GOT3 (cell line): ENCODE data around the gene TEDDM1.
"Not testable (repeated sequence)": the region's sequence is repeated elsewhere in the genome, so short reads cannot be mapped to it uniquely, and the experiment has no call there.

Experiments
- DNase-seq: peaks from one replicate; lab custom pipeline; 2025; ENCODE audit warnings: mixed read lengths; lab: John Stamatoyannopoulos, UW

Gene TEDDM1, protein sequence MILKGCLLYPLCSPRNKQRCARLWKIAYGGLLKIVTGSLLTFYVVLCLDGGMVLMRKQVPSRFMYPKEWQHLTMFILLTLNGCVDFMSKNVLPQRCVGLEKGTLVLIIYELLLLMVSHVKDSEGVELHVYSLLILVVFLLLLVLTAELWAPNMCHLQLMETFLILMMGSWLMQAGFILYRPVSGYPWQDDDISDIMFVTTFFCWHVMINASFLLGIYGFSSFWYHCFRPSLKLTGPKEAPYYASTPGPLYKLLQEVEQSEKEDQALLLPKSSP

DNA sequence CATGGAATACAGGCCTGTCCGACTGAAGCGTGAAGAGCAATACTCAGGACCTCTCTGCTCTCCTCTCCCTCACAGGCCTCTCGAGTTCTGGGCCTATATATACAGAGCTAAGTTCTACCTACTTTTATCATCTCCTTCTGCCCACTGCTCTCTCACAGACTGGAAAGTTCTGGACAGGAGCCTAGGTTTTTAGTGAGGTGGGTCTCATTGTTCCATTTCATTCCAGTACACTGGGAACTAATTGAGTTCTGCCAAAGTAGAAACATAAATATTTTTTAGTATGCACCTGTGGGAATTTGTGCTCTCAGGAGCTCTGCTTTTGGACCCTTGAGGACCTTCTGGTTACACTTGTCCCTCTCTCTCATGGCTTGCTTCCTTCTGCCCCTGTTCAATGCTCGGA lies at the start of gene TEDDM1:
Gene TEDDM1, minus strand, starts transcription at position 101 of the 400 bp plus-strand sequence. CDS start 182 bp downstream, outside the sequence.
- DNase-seq, result no peak

DNA sequence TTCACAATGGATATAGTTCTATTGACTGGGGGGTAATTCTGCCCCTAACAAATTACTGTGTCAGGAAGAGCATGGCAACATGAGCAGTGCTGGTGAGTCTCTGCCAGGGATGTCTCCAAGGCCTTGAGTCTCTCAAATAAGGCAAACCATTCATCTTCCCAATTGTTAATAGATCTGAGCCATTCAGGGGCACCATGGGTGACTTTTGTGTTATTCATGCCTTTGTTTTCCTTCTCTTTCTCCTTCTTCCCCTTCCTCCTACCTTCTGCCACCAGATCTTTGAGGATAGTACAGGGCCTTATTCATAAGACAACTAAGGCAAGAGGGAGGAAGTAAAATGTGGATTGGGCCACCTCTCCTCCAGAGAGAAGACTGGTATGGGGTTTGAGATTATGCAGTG lies 49.6 kb upstream of the TEDDM1 start, which contains the start of gene RGSL1:
Gene RGSL1, plus strand, starts transcription at position 60 of the 400 bp plus-strand sequence. Its CDS starts 20 bp downstream, at position 80.
- DNase-seq, result no peak

DNA sequence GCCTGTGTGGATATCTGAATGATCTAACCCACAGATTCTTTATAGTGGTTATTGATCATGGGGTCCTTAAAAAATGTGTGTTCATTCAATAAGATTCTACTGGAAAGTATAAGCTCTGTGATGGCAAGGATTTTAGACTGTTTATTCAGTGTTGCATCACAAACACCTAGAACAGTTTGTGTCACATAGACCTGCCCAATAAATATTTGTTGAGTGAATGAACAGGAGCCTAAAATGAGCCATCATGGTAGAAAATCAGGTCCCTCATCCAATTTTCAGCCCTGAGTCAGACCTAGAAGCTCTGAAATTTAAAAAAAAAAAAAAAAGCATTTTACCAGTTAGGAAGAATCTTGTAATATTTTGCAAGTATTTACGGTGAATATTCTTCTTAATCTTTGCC lies 47.2 kb upstream of the TEDDM1 start:
- no peak for DNase-seq

DNA sequence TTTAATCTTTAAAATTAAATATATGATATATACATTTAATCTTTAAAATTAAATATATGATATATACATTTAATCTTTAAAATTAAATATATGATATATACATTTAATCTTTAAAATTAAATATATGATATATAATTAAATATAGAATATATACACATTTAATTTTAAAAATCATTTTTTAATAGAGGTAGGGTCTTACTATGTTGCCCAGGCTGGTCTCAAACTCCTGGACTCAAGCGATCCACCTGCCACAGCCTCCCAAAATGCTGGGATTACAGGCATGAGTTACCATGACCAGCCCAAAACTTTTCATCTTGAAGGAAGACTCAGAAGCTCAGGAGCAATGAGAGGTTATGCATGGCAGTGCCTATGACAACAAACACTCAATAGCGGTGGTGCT lies 46.7 kb upstream of the TEDDM1 start:
- not testable (repeated sequence) for DNase-seq

DNA sequence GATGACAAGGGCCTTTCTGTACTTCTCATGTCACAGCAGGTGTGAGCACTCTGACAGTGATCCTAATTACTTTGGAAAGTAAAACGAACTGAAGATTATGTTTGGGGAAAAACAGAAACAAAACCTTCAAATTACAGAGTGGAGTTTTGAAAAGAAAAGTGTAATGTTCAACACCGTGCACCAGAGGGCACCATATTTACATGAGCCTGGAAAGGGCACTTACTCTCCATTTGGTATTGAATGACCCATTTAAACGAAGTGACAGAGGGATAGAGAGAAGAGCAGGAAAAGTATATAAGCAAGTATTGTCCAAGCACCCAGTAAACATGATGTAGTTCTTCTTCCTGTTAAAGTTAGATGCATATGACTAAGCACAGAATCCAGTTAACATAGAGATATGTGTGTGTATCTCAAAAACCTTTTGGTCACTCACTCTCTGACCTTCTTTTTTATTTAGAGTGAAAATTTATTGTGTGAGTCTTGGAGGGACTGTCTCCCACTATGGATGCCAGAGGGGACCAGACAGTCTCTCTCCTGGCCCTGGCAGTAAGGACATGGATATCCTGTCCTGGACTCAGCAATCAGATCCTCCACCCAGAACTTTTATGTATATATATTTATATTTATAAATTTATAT lies 45.7 kb upstream of the TEDDM1 start:
- no peak for DNase-seq

DNA sequence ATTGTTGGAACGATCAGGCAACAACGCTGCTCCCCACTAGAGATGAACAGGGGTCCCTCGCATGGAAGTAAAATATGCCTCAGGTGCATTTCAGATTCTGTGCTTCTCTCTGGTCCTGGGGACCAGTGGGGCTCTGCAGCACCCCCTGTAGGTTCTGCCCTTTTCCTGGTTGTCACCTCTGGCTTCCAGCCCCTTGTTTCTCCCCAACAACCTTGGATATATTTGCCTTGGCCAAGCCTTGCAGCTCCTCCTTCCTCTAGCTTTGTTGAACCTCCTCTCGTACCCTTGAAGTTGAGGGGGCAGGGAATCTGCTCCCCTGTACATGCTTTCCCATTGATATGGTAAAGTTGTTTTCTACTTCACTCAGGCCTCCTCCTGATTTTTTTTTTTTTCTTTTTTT lies 44.0 kb upstream of the TEDDM1 start:
- DNase-seq, result no peak

DNA sequence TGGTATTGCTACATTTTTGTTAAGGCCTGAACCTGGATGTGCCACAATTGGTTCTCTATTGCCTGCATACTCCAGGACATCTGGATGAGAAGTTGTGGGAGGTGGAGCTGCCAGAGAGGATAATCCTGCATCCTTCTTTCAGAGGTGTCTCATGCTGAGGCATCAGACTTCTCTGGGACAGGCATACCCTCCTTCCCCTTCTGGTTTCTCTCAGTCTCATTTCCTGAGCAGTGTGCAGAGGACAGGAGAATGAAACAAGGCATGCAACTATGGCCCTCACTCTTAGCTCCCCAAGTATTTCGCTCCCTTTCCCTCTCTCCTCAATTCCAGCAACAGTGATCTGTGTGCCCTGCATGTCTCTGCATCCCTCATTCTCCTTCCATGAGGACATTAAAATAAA lies 41.9 kb upstream of the TEDDM1 start:
- DNase-seq, result no peak

DNA sequence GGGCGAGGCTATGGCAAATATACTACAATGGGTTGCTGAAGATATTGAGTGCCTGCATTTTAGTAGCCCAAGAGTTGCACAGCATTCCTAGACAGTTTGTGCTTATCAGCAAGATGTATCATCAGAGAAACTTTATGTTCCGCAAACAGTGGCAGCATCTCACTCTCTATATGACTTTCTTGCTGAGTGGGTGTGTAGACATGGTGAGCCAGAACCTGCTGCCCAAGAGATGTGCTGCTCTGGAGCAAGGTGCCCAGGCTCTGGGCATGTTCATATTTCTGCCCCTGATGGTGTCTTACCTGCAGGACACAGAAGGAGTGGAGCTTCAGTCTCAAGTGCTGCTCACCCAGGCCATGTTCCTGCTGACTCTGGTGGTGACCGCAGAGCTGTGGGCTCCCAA lies 41.3 kb upstream of the TEDDM1 start:
- no peak for DNase-seq

DNA sequence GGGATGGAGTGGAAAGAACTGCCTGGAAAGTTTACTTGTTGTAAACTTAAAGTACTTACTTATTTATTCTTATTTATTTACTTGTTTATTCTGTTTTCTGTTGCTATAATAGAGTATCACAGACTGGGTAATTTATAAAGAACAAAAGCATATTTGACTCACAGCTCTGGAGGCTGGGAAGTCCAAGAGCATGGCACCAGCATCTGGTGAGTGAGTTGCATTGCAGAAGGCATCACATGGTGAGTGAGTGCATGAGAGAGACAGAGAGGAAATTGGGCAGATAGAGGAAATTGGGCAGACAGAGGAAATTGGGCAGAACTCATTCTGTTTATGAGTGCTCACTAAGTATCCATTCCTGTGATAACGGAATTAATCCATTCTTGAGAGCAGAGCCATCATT lies 37.9 kb upstream of the TEDDM1 start:
- no peak for DNase-seq

DNA sequence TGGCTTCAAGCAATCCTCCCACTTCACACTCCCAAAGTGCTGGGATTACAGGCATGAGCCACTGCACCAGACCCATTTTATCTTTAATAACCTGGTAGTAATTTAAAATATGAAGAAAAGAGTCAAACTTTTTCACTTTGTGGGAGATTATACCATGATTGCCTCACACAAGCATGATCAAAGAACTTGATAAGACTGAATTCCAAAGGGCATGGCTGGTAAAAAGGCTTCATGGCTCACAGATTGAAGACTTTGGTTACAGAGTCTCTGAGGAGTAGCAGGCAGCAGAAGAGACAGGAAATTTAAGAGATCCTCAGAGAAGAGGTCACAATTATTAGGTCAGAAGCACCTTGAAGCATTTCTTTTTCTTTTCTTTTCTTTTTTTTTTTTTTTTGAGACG lies 33.1 kb upstream of the TEDDM1 start:
- DNase-seq, result no peak

DNA sequence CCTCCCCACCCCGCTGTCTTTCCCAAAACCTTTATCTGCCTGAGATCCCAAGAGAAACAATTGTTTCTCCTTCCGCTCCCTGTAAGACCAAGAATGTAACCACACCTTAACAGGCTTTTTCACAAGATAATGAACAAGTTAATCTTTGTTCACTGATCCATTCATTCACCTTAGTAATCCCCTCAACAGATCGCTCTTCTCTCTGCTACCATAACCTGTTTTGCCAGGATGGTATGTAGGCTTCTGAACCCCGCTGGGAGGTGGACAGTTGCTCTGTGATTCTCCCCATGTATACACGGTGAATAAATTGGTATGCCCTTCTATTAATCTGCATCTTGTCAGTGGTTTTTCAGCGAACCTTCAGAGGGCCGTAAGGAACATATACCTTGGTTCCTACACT lies 30.8 kb upstream of the TEDDM1 start:
- no peak for DNase-seq

DNA sequence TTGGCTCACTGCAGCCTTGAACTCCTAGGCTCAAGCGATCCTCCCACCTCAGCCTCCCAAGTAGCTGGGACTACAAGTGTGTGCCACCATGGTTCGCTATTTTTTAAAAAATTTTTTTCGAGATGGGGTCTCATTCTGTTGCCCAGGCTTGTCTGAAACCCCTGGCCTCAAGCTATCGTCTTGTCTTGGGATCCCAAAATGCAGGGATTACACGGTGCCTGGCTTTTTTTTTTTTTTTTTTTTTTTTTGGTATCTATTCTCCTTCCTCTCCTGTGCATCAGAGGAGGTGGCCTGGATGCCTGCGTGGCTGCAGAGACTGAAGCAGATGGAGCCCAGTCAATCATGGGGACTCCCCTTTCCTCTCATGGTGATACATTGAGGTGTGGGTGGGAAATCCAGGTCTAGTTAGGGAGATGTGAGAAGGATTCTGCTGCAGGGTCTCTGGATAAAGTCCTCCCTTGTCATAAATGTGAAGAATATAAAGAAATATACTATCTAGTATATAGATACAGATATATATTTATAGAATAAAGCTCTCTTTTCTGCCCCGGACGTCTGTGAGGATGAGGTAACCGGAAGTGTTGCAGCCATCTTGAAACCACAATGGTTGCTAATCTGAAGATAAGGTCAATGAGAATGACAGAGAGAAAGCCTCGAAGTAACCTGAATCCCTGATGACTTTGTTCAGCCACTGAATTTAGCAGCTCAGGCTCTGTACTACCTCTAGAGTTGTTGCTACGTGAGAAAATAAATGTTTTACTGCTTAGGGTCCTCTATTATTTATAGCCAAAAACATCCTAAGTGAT lies 30.0 kb upstream of the TEDDM1 start:
- DNase-seq, result no peak

DNA sequence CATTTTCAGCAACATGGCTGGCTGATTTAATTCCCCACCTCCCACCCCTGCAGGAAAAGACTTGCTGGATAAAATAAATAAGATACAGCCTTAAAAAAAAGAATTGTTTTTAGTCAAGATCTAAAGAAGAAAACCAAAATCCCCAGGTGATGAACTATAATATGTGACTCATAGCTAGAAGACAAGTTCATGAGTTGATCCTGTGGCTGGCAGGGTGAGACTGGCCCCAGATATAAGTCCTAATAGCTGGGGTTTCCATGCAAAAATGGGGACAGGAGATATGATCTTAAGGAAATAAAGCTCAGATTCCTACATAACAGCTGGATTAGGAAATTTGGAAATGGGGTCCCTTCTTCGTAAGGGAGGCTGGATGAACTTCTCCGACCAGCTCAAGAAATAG lies 27.6 kb upstream of the TEDDM1 start:
- DNase-seq, result no peak

DNA sequence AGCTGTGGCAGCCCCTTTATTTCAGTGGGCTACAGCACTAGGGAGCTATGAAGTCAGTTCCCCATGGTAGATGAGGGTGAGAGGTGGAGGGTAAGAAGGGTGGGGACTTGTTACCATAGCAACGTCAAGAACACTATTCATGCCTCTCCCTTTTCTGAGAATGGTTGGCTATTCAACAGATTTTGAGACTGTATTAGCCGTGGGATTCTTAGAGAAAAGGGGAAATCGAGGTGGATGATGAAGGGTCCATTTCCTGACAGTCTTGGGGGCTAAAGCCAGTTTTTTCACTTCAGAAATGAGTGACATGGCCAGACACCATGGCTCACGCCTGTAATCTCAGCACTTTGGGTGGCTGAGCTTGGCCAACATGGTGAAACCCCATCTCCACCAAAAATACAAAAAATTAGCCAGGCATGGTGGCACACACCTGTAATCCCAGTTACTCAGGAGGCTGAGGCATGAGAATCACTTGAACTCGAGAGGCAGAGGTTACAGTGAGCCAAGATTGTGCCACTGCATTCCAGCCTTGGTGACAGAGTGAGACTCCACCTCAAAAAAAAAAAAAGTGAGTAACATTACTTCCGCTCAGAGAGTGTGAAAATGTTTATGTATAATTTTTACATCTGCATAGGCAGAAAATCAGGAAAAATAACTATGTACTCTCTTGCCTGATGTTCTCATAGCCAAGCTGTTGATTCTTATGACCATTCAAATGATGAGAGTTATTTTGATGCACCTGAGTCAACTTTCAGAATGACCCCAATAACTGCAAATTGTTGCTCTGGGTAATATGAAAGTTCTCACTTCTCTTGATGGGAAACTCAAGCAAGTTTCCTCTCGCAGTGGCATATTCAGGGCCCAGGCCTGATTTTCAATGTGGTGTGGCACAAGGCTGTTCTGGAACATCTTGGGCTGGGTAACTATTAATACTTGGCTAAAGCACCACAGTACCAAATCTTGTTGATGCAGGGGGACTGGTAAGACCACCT lies 26.3 kb upstream of the TEDDM1 start:
- no peak for DNase-seq

DNA sequence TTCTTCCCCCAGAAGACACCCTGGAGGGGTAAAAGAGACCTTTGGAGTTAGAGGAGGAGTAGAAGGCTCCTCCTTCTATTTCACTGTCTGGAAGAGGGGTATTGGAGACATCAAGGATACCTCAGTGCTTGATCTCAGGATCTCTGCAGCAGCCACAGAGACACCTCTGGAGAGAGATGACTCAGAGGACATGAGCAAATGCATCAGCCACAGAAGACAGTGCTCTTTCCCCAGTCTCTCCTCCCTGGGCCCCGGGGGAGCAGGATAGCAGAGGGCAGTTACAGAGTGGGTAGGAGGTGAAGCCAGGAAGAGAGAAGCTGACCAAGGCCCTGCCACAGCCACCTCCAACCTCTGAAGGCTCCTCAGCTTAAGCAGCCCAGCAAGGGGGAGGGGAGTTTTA lies 15.3 kb upstream of the TEDDM1 start:
- no peak for DNase-seq

DNA sequence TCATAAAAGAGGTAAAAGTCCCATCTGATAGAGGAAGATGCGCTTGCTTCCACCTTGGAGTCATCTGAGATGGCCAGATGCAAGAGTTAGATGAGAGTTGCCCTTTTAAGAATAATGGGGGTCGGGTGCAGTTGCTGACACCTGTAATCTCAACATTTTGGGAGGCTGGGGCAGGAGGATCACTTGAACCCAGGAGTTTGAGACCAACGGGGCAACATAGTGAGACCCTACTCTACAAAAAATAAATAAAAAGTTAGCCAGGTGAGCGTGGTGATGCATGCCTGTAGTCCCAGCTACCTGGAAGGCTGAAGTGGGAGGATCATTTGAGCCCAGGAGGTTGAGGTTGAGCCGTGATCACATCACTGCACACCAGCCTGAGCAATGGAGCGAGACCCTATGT lies 13.5 kb upstream of the TEDDM1 start:
- no peak for DNase-seq

DNA sequence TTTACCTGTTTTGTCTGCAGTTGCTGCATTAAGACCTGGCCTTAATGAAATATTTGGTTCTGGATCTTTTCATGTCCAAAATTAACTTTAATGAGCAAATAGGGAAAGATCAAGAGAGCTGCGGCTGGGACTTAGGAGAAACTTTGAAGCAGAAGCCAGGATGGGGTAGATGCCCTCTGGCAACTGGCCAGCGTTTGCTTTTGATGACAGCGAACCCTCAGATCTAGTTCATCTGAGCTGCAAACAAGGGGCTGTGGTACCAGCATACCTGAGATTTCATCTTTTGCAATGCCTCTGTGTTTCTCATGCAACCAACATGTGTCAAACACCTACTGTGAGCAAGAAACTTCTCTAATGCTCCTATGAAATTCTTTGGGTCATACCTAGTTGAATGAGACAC lies 13.0 kb upstream of the TEDDM1 start:
- DNase-seq, result no peak

DNA sequence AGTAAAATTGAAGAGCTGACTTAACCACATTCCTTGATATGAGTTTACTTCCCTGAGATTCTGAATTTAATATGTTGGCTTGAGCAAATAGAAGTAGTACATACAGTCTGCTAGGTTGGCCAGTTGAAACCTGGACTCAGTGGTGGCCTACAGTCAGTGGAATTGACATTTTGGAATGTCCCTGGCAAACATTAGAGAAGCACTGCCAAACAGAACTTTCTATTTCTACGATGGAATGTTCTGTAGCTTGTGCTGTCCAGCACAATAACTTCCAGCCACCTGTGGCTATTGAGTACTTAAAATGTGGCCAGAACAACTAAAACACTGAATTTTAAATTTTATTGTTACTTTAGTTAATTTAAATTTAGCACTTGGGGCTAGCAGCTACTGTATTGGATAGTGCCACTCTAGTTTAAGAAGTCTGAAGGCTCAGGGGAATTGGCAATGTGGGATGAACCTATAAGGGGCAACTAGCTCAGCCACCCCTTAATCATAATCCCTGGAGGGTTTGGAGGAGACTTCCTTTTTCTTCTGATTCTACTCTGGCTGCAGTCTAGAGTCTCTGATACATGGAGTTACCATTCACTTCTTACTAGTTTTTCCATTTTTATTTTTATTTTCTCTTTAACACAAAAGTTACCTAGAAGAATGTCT lies 10.3 kb upstream of the TEDDM1 start:
- no peak for DNase-seq

DNA sequence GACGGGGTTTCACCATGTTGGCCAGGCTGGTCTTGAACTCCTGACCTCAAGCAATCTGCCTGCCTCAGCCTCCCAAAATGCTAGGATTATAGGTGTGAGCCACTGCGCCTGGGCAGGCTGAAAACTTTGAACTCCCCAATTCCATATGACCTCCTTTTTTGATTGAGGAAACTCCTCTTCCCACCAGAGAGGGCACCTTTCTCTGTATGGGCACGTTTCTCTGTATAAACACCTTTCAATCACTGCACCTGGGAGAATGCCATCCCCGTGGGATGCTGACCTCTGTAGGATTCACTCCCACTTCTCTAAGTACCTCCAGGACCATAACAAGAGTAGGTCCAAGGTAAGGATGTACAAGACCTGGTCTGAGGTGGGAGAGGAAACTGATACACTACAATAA lies 9.7 kb upstream of the TEDDM1 start:
- DNase-seq, result no peak

DNA sequence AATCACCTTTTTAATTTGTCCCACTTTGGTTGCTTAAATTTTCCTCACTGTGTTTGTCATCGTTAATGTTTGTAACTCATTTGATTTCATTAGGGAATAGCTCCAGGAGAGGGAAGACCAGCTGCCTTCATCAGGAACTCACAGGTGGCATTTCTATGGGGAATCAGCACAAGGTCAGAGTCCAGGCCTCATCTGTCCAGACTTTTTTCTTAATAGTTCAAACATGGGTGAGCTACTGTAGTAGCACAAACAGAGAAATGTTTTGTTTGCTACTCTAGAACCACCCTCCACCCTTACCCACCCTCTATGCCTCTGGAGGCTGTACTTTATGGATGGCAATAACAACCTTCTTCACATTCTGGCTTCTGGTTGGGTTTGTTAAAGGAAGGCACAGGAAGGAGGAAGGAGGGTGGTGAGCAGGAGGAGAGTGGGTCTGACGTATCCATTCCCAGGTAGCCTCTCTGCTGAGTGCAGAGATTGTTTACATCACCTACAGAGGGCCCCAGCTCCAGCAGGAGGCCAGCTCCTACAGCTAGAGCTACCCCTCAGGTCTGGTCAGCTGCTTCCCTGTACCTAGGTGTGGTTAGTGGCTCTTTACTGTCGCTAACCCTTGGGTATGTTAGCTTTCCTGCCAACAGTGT lies 8.1 kb upstream of the TEDDM1 start:
- DNase-seq, result no peak

DNA sequence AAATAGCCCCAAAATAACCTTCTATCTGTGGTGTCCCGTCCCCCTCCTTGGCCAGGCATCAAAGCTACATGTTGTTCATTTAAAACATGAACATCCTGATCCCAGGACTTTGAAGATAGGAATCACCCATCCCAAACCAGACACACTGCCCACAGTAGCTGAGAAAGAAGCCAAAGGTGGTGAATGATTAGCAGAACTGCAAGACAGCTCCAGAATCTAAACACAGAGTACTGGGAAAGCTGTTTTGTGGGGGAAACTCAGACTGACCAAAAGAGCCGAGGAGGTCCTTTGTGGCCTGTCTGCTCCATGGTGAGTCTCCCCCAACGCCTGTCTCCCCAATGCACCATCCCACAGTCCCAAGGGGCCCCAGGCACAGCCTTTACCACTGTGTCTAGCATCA lies 7.3 kb upstream of the TEDDM1 start:
- no peak for DNase-seq
